ENCODE data around the gene RPS6KL1. TPM values are rescaled to one million over a fixed set of nuclear protein-coding genes. Genes with fewer than 3 reads are reported as not detected.

RPS6KL1 gene
- total RNA-seq, 2 experiments from 2014 or later = 4.2 to 4.9 TPM

GRCh38 chr14:74855945-74856344 lies 67.1 kb downstream of the RPS6KL1 start:
- ChIA-PET CTCF (interaction anchor here (1.0 to 14.1 kb wide), 2 partner anchors 50 to 232 kb away, joined by 3 to 499 read pairs; no protein-coding TSS in a partner anchor), POLR2A (no interaction called here)
- intact Hi-C loops (cut with micrococcal nuclease) = no loop called here
- H3K27ac Mint-ChIP-seq = no peak overlapping the region
- H3K27me3 Mint-ChIP-seq = no peaks in the 10 kb centered on the region
- H3K36me3 Mint-ChIP-seq = no peaks in the 10 kb centered on the region
- DNase-seq = no peak
- H3K4me1 Mint-ChIP-seq (ENCODE audit: low read depth) = peaks cover 16% of the 10 kb centered on the region
- no peaks in the 10 kb centered on the region for H3K9me3 Mint-ChIP-seq
- no peak overlapping the region for H3K4me3 Mint-ChIP-seq

DNA sequence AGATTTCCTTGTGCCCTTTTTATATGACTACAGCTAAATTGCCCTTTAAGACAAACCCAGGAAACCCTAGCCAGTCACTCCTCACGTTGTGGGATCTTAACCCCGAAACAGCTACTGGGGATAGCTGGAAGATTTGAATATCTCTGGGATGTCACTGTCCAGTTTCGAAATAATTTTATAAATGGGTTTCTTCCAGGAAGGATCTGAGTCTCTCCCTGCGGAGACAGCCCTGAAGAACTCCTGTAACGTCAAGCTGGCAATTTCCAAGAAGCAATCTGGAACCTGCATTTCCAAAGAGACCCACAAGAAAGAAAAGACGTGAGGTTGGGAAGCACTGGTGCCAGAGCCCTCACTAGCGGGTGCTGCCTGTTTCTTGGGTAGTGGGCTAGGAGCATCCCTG lies 68.0 kb downstream of the RPS6KL1 start:
- Mint-ChIP-seq H3K4me1 (ENCODE audit: low read depth) (peaks cover 16% of the 10 kb centered on the region), H3K36me3 (no peaks in the 10 kb centered on the region), H3K27me3 (no peaks in the 10 kb centered on the region), H3K4me3 (no peak overlapping the region), H3K27ac (no peak overlapping the region), H3K9me3 (no peaks in the 10 kb centered on the region)
- no peak for DNase-seq
- intact Hi-C loops (cut with micrococcal nuclease) = no loop called here
- POLR2A ChIA-PET = no interaction called here
- CTCF ChIA-PET = interaction anchor here (0.5 to 14.1 kb wide), 4 partner anchors 12 to 453 kb away, joined by 3 to 499 read pairs (median 5); no protein-coding TSS in a partner anchor

Other genes starting within 250 kb of the RPS6KL1 start
- 10 to 100 TPM; 31.9 to 34.6 TPM for gene AREL1, start 210.2 kb downstream of the RPS6KL1 start, total RNA-seq
- 10 to 100 TPM; 72.1 to 72.5 TPM for gene FCF1, start 210.1 kb downstream of the RPS6KL1 start, total RNA-seq
- gene YLPM1, start 159.9 kb downstream of the RPS6KL1 start, total RNA-seq = 10 to 100 TPM; 46.3 to 51.8 TPM
- under 1 TPM; 0.19 to 0.33 TPM for gene PROX2, start 47.1 kb downstream of the RPS6KL1 start, total RNA-seq
- gene DLST, start 41.3 kb downstream of the RPS6KL1 start, total RNA-seq = 100 to 1,000 TPM; 132 to 137 TPM
- under 1 TPM in 1 of 2 experiments, not detected in 1; 0.10 TPM for gene PGF, start 32.3 kb upstream of the RPS6KL1 start, total RNA-seq
- 10 to 100 TPM; 61.9 to 62.6 TPM for gene EIF2B2, start 79.7 kb upstream of the RPS6KL1 start, total RNA-seq
- gene MLH3, start 128.2 kb upstream of the RPS6KL1 start, total RNA-seq = 10 to 100 TPM; 19.7 to 21.2 TPM
- 10 to 100 TPM; 41.3 to 45.8 TPM for gene ACYP1, start 140.8 kb upstream of the RPS6KL1 start, total RNA-seq
- gene ZC2HC1C, start 146.4 kb upstream of the RPS6KL1 start, total RNA-seq = 1 to 10 TPM; 1.4 to 2.1 TPM
- 10 to 100 TPM; 51.8 to 56.4 TPM for gene NEK9, start 203.8 kb upstream of the RPS6KL1 start, total RNA-seq